HCT116 (cell line): ENCODE data around the gene CTSE.
"Not testable (repeated sequence)": the region's sequence is repeated elsewhere in the genome, so short reads cannot be mapped to it uniquely, and the experiment has no call there.

Experiments
- ELF1 ChIP-seq: IDR thresholded peaks from 2 replicates; pipeline ENCODE4 v1.6.1; 2012; ENCODE audit warnings: low read depth, borderline replicate concordance
- POLR2A ChIP-seq: IDR thresholded peaks from 2 replicates; pipeline ENCODE4 v1.7.0; 2011; ENCODE audit warnings: borderline replicate concordance; ENCODE audit not compliant: insufficient read depth, insufficient read length; ENCODE audit errors: extremely low read depth
- POLR2AphosphoS5 ChIP-seq: IDR thresholded peaks from 2 replicates; pipeline ENCODE4 v1.6.1; 2011; ENCODE audit warnings: mild to moderate bottlenecking, low read depth, low read length, moderate library complexity
- RAD21 ChIP-seq: IDR thresholded peaks from 2 replicates; pipeline ENCODE4 v1.6.1; 2012; ENCODE audit warnings: low read depth, mild to moderate bottlenecking
- SIN3A ChIP-seq: IDR thresholded peaks from 2 replicates; pipeline ENCODE4 v1.6.1; 2012; ENCODE audit warnings: low read depth
- SP1 ChIP-seq: IDR thresholded peaks from 2 replicates; pipeline ENCODE4 v1.6.1; 2012; ENCODE audit warnings: low read depth
- TCF7L2 ChIP-seq: IDR thresholded peaks from 2 replicates; pipeline ENCODE4 v1.7.0; 2011; ENCODE audit warnings: borderline replicate concordance, inconsistent platforms; ENCODE audit not compliant: insufficient read depth, insufficient read length; ENCODE audit errors: extremely low read depth
- TF ChIP-seq, protein P1 (sequence below), 3 experiments: fragments of 200-600 bp in 1 of 3; sonication (generic) in 1 of 3; IDR thresholded peaks in 2 of 3; conservative IDR thresholded peaks in 1 of 3; 2 replicates each; pipeline ENCODE4 v1.5.1; 2012 to 2017; ENCODE audit warnings: low read depth in 2 of 3, low read length in 2 of 3, antibody characterized with exemption in 1 of 3, borderline replicate concordance in 1 of 3, control low read depth in 1 of 3, mild to moderate bottlenecking in 1 of 3, mixed read lengths in 1 of 3, mixed run types in 1 of 3, moderate library complexity in 1 of 3; ENCODE audit not compliant: insufficient read depth in 1 of 3
- TF ChIP-seq, protein P2 (sequence below): IDR thresholded peaks from 2 replicates; pipeline ENCODE4 v1.6.1; 2012
- TF ChIP-seq, protein P3 (sequence below): IDR thresholded peaks from 2 replicates; pipeline ENCODE4 v1.6.1; 2012

DNA sequence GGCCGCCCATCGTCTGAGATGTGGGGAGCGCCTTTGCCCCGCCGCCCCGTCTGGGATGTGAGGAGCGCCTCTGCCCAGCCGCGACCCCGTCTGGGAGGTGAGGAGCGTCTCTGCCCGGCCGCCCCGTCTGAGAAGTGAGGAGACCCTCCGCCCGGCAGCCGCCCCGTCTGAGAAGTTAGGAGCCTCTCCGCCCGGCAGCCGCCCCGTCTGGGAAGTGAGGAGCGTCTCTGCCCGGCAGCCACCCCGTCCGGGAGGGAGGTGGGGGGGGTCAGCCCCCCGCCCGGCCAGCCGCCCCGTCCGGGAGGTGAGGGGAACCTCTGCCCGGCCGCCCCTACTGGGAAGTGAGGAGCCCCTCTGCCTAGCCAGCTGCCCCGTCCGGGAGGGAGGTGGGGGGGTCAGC is 40.3 kb upstream of the CTSE start:
- TF ChIP-seq, protein P1, sequence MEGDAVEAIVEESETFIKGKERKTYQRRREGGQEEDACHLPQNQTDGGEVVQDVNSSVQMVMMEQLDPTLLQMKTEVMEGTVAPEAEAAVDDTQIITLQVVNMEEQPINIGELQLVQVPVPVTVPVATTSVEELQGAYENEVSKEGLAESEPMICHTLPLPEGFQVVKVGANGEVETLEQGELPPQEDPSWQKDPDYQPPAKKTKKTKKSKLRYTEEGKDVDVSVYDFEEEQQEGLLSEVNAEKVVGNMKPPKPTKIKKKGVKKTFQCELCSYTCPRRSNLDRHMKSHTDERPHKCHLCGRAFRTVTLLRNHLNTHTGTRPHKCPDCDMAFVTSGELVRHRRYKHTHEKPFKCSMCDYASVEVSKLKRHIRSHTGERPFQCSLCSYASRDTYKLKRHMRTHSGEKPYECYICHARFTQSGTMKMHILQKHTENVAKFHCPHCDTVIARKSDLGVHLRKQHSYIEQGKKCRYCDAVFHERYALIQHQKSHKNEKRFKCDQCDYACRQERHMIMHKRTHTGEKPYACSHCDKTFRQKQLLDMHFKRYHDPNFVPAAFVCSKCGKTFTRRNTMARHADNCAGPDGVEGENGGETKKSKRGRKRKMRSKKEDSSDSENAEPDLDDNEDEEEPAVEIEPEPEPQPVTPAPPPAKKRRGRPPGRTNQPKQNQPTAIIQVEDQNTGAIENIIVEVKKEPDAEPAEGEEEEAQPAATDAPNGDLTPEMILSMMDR (IDR thresholded peaks at IDR 0.05 in 2 of 3, conservative IDR thresholded peaks at IDR 0.05 in 1 of 3; ENCODE audit: borderline replicate concordance in 1 of 3, insufficient read depth in 1 of 3, low read depth in 2 of 3, low read length in 2 of 3), result not testable (repeated sequence)
- not testable (repeated sequence) for TF ChIP-seq POLR2AphosphoS5, RAD21, POLR2A, ELF1, SP1, SIN3A, TCF7L2
- TF ChIP-seq, protein P2, sequence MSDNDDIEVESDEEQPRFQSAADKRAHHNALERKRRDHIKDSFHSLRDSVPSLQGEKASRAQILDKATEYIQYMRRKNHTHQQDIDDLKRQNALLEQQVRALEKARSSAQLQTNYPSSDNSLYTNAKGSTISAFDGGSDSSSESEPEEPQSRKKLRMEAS, result not testable (repeated sequence)
- TF ChIP-seq, protein P3, sequence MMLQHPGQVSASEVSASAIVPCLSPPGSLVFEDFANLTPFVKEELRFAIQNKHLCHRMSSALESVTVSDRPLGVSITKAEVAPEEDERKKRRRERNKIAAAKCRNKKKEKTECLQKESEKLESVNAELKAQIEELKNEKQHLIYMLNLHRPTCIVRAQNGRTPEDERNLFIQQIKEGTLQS, result not testable (repeated sequence)
